ENCODE data around the gene NT5DC4.

- no peak for TF ChIP-seq POLR2AphosphoS5 (IDR thresholded peaks at IDR 0.05; ENCODE audit: low read depth, low read length)
- no peak for TF ChIP-seq CTCF (IDR thresholded peaks at IDR 0.05; ENCODE audit: control extremely low read depth in 1 of 3, insufficient read depth in 1 of 3, low read depth in 1 of 3, low read length in 3 of 3)
- no peak for TF ChIP-seq KDM5A (IDR thresholded peaks at IDR 0.05; ENCODE audit: low read length)
- no peak for TF ChIP-seq POLR2A (IDR thresholded peaks at IDR 0.05; ENCODE audit: control extremely low read depth in 1 of 2, low read depth in 2 of 2, low read length in 2 of 2)
- TF ChIP-seq EZH2 (IDR thresholded peaks at IDR 0.05; ENCODE audit: low read depth, low read length, severe bottlenecking) = no peak
- TF ChIP-seq SIN3A (conservative IDR thresholded peaks at IDR 0.05 in 1 of 2, IDR thresholded peaks at IDR 0.05 in 1 of 2; ENCODE audit: low read depth in 1 of 2, low read length in 2 of 2) = no peak
- TF ChIP-seq HDAC2 (IDR thresholded peaks at IDR 0.05; ENCODE audit: borderline replicate concordance in 1 of 2, low read depth in 2 of 2, low read length in 2 of 2) = no peak
- TF ChIP-seq CEBPB (IDR thresholded peaks at IDR 0.05; ENCODE audit: low read depth, low read length) = no peak
These were observed 9.4 kb downstream of the NT5DC4 start for GRCh38 chr2:112730216-112730615.

All from H1 (cell line).